Stimulated activated CD4-positive, alpha-beta T cell treated with anti-CD3 and anti-CD28 coated beads, TNF-alpha, amount 100 ng/mL, for 4 hours (primary cell): Measurements from ENCODE around the gene DMRT1.

Source experiments
- DNase-seq, 3 experiments: peaks; one replicate each; pipeline ENCODE4 v3.0.0-alpha.2; 2020; ENCODE audit warnings: low read depth in 3 of 3

DMRT1 gene

GRCh38 chr9:971901-972500 is 130.5 kb downstream of the DMRT1 start:
- DNase-seq, result no peak

GRCh38 chr9:972501-973294 is 131.2 kb downstream of the DMRT1 start:
- DNase-seq, result no peak

GRCh38 chr9:973295-973834 is 131.9 kb downstream of the DMRT1 start:
- no peak for DNase-seq

- DNase-seq, result no peak
Observed at GRCh38 chr9:974031-974995, 132.8 kb downstream of the DMRT1 start.

- DNase-seq, result no peak
Observed at GRCh38 chr9:974996-975739, 133.7 kb downstream of the DMRT1 start.

- DNase-seq, result no peak
Observed at GRCh38 chr9:975740-976257, 134.3 kb downstream of the DMRT1 start.

- no peak for DNase-seq
Observed at GRCh38 chr9:976258-976942, 134.9 kb downstream of the DMRT1 start, which contains the start of gene DMRT3. Gene DMRT3 (plus strand): TSS chr9:976655. CDS start chr9:977002, 347 bp downstream.

GRCh38 chr9:976943-977837 is 135.7 kb downstream of the DMRT1 start:
- DNase-seq, result no peak

- DNase-seq, result no peak
Observed at GRCh38 chr9:977838-978830, 136.6 kb downstream of the DMRT1 start.

GRCh38 chr9:979983-980382 is 138.5 kb downstream of the DMRT1 start:
- DNase-seq, result no peak

GRCh38 chr9:980640-981039 is 139.1 kb downstream of the DMRT1 start:
- no peak for DNase-seq

- DNase-seq, result no peak
Observed at GRCh38 chr9:981491-981898, 140.0 kb downstream of the DMRT1 start.

GRCh38 chr9:982394-983230 is 141.1 kb downstream of the DMRT1 start:
- no peak for DNase-seq

GRCh38 chr9:994005-994404 is 152.5 kb downstream of the DMRT1 start:
- DNase-seq, result no peak

GRCh38 chr9:995192-995591 is 153.7 kb downstream of the DMRT1 start:
- DNase-seq, result no peak

- DNase-seq, result no peak
Observed at GRCh38 chr9:995781-996180, 154.3 kb downstream of the DMRT1 start.
